H9 (cell line): ENCODE data around the gene CCL3. TPM values are rescaled to one million over a fixed set of nuclear protein-coding genes. Genes with fewer than 3 reads are reported as not detected.

Experiments
- DNase-seq: peaks from one replicate; pipeline ENCODE4 v3.0.0-alpha.2; 2017
- H2AFZ ChIP-seq: one replicate; pipeline ENCODE4 v1.6.1; 2013; ENCODE audit warnings: mild to moderate bottlenecking, low read length, control low read depth, moderate library complexity
- H2AK5ac ChIP-seq: 2 replicates; pipeline ENCODE4 v1.6.1; 2013; ENCODE audit warnings: low read length, control low read depth, mixed read lengths; ENCODE audit not compliant: insufficient read length
- H2BK120ac ChIP-seq: one replicate; pipeline ENCODE4 v1.6.1; 2013; ENCODE audit warnings: low read depth, mild to moderate bottlenecking, low read length, control low read depth, inconsistent platforms; ENCODE audit not compliant: poor library complexity, severe bottlenecking
- H2BK12ac ChIP-seq: 2 replicates; pipeline ENCODE4 v1.6.1; 2013; ENCODE audit warnings: low read length, control low read depth, mixed read lengths, low read depth; ENCODE audit not compliant: insufficient read length
- H2BK15ac ChIP-seq: 2 replicates; pipeline ENCODE4 v1.6.1; 2013; ENCODE audit warnings: low read depth, low read length, control low read depth
- H2BK20ac ChIP-seq: one replicate; pipeline ENCODE4 v1.6.1; 2013; ENCODE audit warnings: low read depth, mild to moderate bottlenecking, low read length, control low read depth, inconsistent platforms; ENCODE audit not compliant: poor library complexity, severe bottlenecking
- H2BK5ac ChIP-seq: 2 replicates; pipeline ENCODE4 v1.6.1; 2013; ENCODE audit warnings: low read length, control low read depth, mixed read lengths; ENCODE audit not compliant: insufficient read length
- H3K14ac ChIP-seq: 2 replicates; pipeline ENCODE4 v1.6.1; 2013; ENCODE audit warnings: low read length, control low read depth; ENCODE audit not compliant: insufficient read depth
- H3K18ac ChIP-seq: 2 replicates; pipeline ENCODE4 v1.6.1; 2013; ENCODE audit warnings: low read depth, mild to moderate bottlenecking, mixed read lengths, low read length, control low read depth; ENCODE audit not compliant: insufficient read length
- H3K23ac ChIP-seq: 2 replicates; pipeline ENCODE4 v1.6.1; 2013; ENCODE audit warnings: low read length, control low read depth, mixed read lengths, low read depth; ENCODE audit not compliant: insufficient read length
- H3K23me2 ChIP-seq: 2 replicates; pipeline ENCODE4 v1.6.1; 2013; ENCODE audit warnings: low read depth, mild to moderate bottlenecking, mixed read lengths, low read length, control low read depth; ENCODE audit not compliant: insufficient read length, poor library complexity, severe bottlenecking
- H3K27ac ChIP-seq: 2 replicates; pipeline ENCODE4 v1.5.1; 2013; ENCODE audit warnings: low read length, control low read depth, mixed read lengths, low read depth; ENCODE audit not compliant: insufficient read length
- H3K27me3 ChIP-seq: 2 replicates; pipeline ENCODE4 v1.6.1; 2013; ENCODE audit warnings: low read length, control low read depth, inconsistent platforms; ENCODE audit not compliant: insufficient read depth
- H3K4ac ChIP-seq: 2 replicates; pipeline ENCODE4 v1.6.1; 2013; ENCODE audit warnings: low read depth, mild to moderate bottlenecking, control low read depth, inconsistent platforms, low read length, moderate library complexity
- H3K4me1 ChIP-seq: 2 replicates; pipeline ENCODE4 v1.6.1; 2013; ENCODE audit warnings: low read length, control low read depth, inconsistent platforms; ENCODE audit not compliant: insufficient read depth
- H3K4me2 ChIP-seq: 2 replicates; pipeline ENCODE4 v1.6.1; 2013; ENCODE audit warnings: low read length, control low read depth, mixed read lengths; ENCODE audit not compliant: insufficient read length, insufficient read depth
- H3K56ac ChIP-seq: 2 replicates; pipeline ENCODE4 v1.6.1; 2013; ENCODE audit warnings: low read depth, mild to moderate bottlenecking, mixed read lengths, low read length, control low read depth; ENCODE audit not compliant: insufficient read length
- H3K79me1 ChIP-seq: 2 replicates; pipeline ENCODE4 v1.6.1; 2013; ENCODE audit warnings: low read depth, mild to moderate bottlenecking, moderate library complexity, low read length, control low read depth, inconsistent platforms; ENCODE audit not compliant: insufficient read depth, poor library complexity, severe bottlenecking
- H3K79me2 ChIP-seq: 2 replicates; pipeline ENCODE4 v1.6.1; 2013; ENCODE audit warnings: low read length, control low read depth, inconsistent platforms; ENCODE audit not compliant: insufficient read depth
- H3K9ac ChIP-seq: 2 replicates; pipeline ENCODE4 v1.6.1; 2013; ENCODE audit warnings: low read length, control low read depth, mixed read lengths; ENCODE audit not compliant: insufficient read length; ENCODE audit errors: extremely low read depth
- H3K9me3 ChIP-seq: one replicate; pipeline ENCODE4 v1.6.1; 2013; ENCODE audit warnings: low read depth, low read length, inconsistent platforms; ENCODE audit not compliant: control insufficient read depth
- H3T11ph ChIP-seq: one replicate; pipeline ENCODE4 v1.6.1; 2013; ENCODE audit warnings: mild to moderate bottlenecking, low read length, control low read depth, inconsistent platforms
- H4K20me1 ChIP-seq: one replicate; pipeline ENCODE4 v1.6.1; 2013; ENCODE audit not compliant: control insufficient read depth, insufficient read length, insufficient read depth
- H4K5ac ChIP-seq: 2 replicates; pipeline ENCODE4 v1.6.1; 2013; ENCODE audit warnings: low read depth, mild to moderate bottlenecking, mixed read lengths, low read length, control low read depth; ENCODE audit not compliant: insufficient read length
- H4K8ac ChIP-seq: replicated peaks from 2 replicates; pipeline ENCODE4 v1.6.1; 2013; ENCODE audit warnings: low read length, control low read depth, mixed read lengths, low read depth; ENCODE audit not compliant: insufficient read length
- H4K91ac ChIP-seq: 2 replicates; pipeline ENCODE4 v1.6.1; 2013; ENCODE audit warnings: low read depth, mild to moderate bottlenecking, moderate library complexity, mixed read lengths, low read length, control low read depth; ENCODE audit not compliant: insufficient read length
- H3K27ac Mint-ChIP-seq, 3 experiments: 2 replicates in 2 of 3; 3 replicates in 1 of 3; pipeline ENCODE4 v1.8.0; 2020 to 2021; ENCODE audit warnings: mixed read lengths in 3 of 3, mild to moderate bottlenecking in 1 of 3, moderate library complexity in 1 of 3
- H3K27me3 Mint-ChIP-seq: 2 replicates; pipeline ENCODE4 v1.8.0; 2021; ENCODE audit warnings: low read depth, mild to moderate bottlenecking, moderate library complexity, mixed read lengths
- H3K36me3 Mint-ChIP-seq, 3 experiments: 2 replicates in 2 of 3; 3 replicates in 1 of 3; pipeline ENCODE4 v1.8.0; 2020 to 2021; ENCODE audit warnings: low read depth in 3 of 3, mixed read lengths in 3 of 3; ENCODE audit not compliant: insufficient read depth in 1 of 3
- H3K4me1 Mint-ChIP-seq, 2 experiments: 2 replicates each; pipeline ENCODE4 v1.8.0; 2020; ENCODE audit warnings: mixed read lengths in 2 of 2
- H3K4me3 Mint-ChIP-seq, 2 experiments: 2 replicates in 1 of 2; 3 replicates in 1 of 2; pipeline ENCODE4 v1.8.0; 2020 to 2021; ENCODE audit warnings: mild to moderate bottlenecking in 2 of 2, mixed read lengths in 2 of 2, moderate library complexity in 1 of 2
- H3K9me3 Mint-ChIP-seq, 2 experiments: 2 replicates in 1 of 2; 3 replicates in 1 of 2; pipeline ENCODE4 v1.8.0; 2020; ENCODE audit warnings: mild to moderate bottlenecking in 2 of 2, mixed read lengths in 2 of 2, moderate library complexity in 1 of 2
- WGBS: extraction: QIAGEN DNeasy Blood & Tissue Kit; methylation state at CpG from one replicate; pipeline ENCODE4 v1.1.7; 2013; ENCODE audit warnings: missing lambda C conversion rate, low lambda C conversion rate, mixed read lengths; ENCODE audit not compliant: insufficient read length; ENCODE audit errors: extremely low coverage; 5-methylcytosine and 5-hydroxymethylcytosine counted together
- total RNA-seq: library from RNA; stranded (reverse); gene quantifications from 2 replicates; pipeline ENCODE4 v1.2.1, GENCODE V29; 2021
- TF ChIP-seq, protein P1 (sequence below): fragments of 200-600 bp; sonication (generic); conservative IDR thresholded peaks from 3 replicates; pipeline ENCODE4 v1.8.0; 2021; ENCODE audit warnings: antibody characterized with exemption, mild to moderate bottlenecking

Gene CCL3
- total RNA-seq, 1 experiment from 2014 or later = not detected

DNA sequence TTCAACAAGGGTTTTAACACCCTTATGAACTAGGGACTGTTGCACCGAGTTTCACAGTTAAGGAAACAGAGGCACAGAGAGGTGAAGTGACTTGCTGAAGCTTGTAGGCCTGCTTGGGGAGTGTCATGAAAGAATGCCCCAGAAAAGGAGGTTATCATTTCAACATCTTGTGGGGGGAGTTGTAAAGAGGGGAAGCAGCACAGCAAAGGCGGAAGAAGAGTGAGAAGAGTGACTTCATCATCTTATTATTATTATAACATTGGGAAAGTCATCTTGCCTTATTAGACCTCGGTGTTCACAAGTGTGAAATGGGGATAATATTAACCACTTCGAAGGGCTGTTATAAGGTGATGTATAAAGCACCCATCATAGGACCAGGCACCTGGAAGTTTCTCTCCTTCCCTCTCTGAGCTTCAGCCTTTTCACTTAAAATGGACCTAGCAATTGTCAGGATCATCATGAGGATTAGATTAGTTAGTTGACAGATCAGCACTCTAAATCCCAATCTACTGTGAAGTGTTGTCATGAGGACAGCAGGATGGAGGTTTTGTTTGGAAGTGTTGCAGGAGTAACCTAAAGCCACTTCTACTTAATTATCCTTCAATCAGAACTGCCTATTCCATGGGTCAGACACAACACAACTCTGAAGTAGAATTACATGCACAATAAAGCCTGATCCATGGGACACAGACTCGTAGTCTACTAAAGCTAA, 16.0 kb upstream of the CCL3 start:
- Histone ChIP-seq H2BK20ac (no peak overlapping the region), H4K91ac (no peak overlapping the region), H2AK5ac (no peak overlapping the region), H3K9ac (no peak overlapping the region), H3K4ac (no peak overlapping the region), H2BK15ac (no peak overlapping the region), H3K23ac (no peak overlapping the region), H2AFZ (no peak overlapping the region), H3K27me3 (no peaks in the 10 kb centered on the region), H4K20me1 (no peaks in the 10 kb centered on the region), H2BK5ac (no peak overlapping the region), H3K56ac (no peak overlapping the region), H3K4me2 (no peak overlapping the region), H3K4me1 (no peaks in the 10 kb centered on the region), H4K8ac (no peak overlapping the region), H2BK12ac (no peak overlapping the region), H3K18ac (no peak overlapping the region), H3K14ac (no peak overlapping the region), H4K5ac (no peak overlapping the region), H3K79me2 (no peaks in the 10 kb centered on the region), H3K9me3 (no peaks in the 10 kb centered on the region), H3K27ac (no peak overlapping the region), H3K79me1 (no peaks in the 10 kb centered on the region), H3K23me2 (no peaks in the 10 kb centered on the region), H3T11ph (no peak overlapping the region), H2BK120ac (no peak overlapping the region)
- no peak overlapping the region for H3K4me3 Mint-ChIP-seq
- TF ChIP-seq, protein P1, sequence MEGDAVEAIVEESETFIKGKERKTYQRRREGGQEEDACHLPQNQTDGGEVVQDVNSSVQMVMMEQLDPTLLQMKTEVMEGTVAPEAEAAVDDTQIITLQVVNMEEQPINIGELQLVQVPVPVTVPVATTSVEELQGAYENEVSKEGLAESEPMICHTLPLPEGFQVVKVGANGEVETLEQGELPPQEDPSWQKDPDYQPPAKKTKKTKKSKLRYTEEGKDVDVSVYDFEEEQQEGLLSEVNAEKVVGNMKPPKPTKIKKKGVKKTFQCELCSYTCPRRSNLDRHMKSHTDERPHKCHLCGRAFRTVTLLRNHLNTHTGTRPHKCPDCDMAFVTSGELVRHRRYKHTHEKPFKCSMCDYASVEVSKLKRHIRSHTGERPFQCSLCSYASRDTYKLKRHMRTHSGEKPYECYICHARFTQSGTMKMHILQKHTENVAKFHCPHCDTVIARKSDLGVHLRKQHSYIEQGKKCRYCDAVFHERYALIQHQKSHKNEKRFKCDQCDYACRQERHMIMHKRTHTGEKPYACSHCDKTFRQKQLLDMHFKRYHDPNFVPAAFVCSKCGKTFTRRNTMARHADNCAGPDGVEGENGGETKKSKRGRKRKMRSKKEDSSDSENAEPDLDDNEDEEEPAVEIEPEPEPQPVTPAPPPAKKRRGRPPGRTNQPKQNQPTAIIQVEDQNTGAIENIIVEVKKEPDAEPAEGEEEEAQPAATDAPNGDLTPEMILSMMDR = no peak
- H3K4me1 Mint-ChIP-seq = peaks cover 4 to 12% of the 10 kb centered on the region in 2 experiments; a peak in 3 of 4 replicates
- DNase-seq = no peak
- no peaks in the 10 kb centered on the region for H3K36me3 Mint-ChIP-seq
- H3K9me3 Mint-ChIP-seq = peaks cover 0 to under 1% of the 10 kb centered on the region in 2 experiments; a peak in 1 of 5 replicates
- WGBS = no CpG with 5 or more reads among the region's 5 CpGs
- peaks cover 11% of the 10 kb centered on the region for H3K27me3 Mint-ChIP-seq
- no peak overlapping the region for H3K27ac Mint-ChIP-seq
